ENCODE measurements around the gene ARHGAP25. TPM values are rescaled to one million over a fixed set of nuclear protein-coding genes. Genes with fewer than 3 reads are reported as not detected.

The ARHGAP25 gene
- total and polyA plus RNA-seq, 10 of the 15 experiments (the other 5 are each of a cell fraction or from before 2014, with no cell fraction given): 0.15 to 1.0 (median 0.46) TPM

DNA sequence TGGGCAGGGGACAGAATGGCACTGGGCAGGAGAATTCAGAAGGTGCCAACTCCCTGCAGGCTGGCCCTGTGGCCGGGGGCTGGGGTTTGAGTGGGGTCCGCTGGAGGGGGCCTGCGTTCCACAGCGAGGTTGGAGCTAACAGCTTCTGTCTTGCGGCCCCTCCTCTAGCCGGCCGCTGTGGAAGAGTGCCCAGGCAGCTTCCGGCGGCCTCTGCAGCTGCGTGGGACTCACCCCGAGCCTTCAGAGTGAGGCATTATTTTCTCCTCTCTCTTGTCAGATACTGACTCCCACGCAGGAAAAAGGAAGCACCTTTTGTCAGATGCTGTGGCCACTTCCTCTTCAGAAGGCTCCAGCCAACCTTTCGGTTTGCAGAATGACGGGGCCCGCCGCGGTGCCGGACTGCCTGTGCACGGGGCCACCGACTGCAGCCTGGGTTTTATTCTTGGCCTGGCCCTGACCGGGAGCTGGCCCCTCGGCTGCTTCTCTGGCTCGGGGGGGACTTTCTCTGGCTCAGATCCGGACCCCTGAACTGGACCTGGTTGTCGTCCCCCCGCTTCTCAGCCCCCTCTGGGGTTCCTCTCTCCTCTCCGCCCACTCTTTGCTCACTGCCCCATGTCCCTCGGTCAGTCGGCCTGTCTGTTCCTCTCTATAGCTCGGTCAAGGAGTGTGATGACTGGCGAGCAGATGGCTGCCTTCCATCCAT is 40.1 kb downstream of the ARHGAP25 start:
- Histone ChIP-seq H3K27me3 (replicated peaks in 1 of 2; ENCODE audit: control insufficient read depth in 2 of 2, insufficient read depth in 2 of 2, low read length in 1 of 2) (peaks cover 2 to 5% of the 10 kb centered on the region in 2 experiments; a peak in 3 of 4 replicates), H3K36me3 (ENCODE audit: control insufficient read depth in 2 of 2, insufficient read depth in 2 of 2, low read length in 1 of 2) (no peaks in the 10 kb centered on the region), H4K20me1 (ENCODE audit: control insufficient read depth, insufficient read depth) (no peaks in the 10 kb centered on the region), H2AFZ (ENCODE audit: control insufficient read depth, low read depth, low read length) (no peak overlapping the region), H3K9ac (ENCODE audit: control insufficient read depth, insufficient read depth, low read length) (no peak overlapping the region; the same call in 1 of the 2 replicates), H3K4me1 (ENCODE audit: control insufficient read depth, insufficient read depth, low read length) (peaks cover 39% of the 10 kb centered on the region), H3K9me3 (replicated peaks; ENCODE audit: control insufficient read depth, insufficient read depth, low read length) (no peaks in the 10 kb centered on the region), H3K79me2 (ENCODE audit: control insufficient read depth, insufficient read depth, low read length) (no peaks in the 10 kb centered on the region), H3K4me2 (ENCODE audit: control insufficient read depth, insufficient read depth) (peak overlapping the region; percentile 32), H3K27ac (ENCODE audit: control insufficient read depth, insufficient read depth) (no peak overlapping the region), H3K4me3 (peak overlapping the region; percentile 18; the same call in 1 of the 2 replicates)
- intact Hi-C loops (cut with micrococcal nuclease; ENCODE audit: unreplicated experiment) (no loop called here), in situ Hi-C loops (cut with MboI) (no loop called here)
- WGBS (ENCODE audit: insufficient coverage, insufficient replicate concordance, low lambda C conversion rate, missing lambda C conversion rate): 2% methylated on average over 31 of the region's 31 CpGs
- peak; percentile 94 for ATAC-seq
- ChIA-PET SMC1A (ENCODE audit: uncharacterized antibody, unreplicated experiment) (no interaction called here), CTCF (interaction anchor here (2.5 kb wide), 1 partner anchor 22 kb away, joined by 13 read pairs; no protein-coding TSS in a partner anchor), POLR2A (no interaction called here), RAD21 (ENCODE audit: unreplicated experiment) (no interaction called here)
- no TSS peak for BruUV-seq (replicated peaks)
- DNase-seq (ENCODE audit: low read depth, low spot score): peak; percentile 54
- FAIRE-seq: no peak
- TF ChIP-seq NR2F1 (conservative IDR thresholded peaks at IDR 0.05) (peak; percentile 50; the same call in 1 of the 2 replicates), MTA3 (IDR thresholded peaks at IDR 0.05; ENCODE audit: borderline replicate concordance, low read length) (no peak; the same call in 1 of the 2 replicates), RBBP5 (conservative IDR thresholded peaks at IDR 0.05) (no peak), SRF (IDR thresholded peaks at IDR 0.05; ENCODE audit: low read depth in 2 of 2, low read length in 2 of 2) (no peak), DPF2 (IDR thresholded peaks at IDR 0.05) (peak; percentile 61), ZNF274 (IDR thresholded peaks at IDR 0.05; ENCODE audit: insufficient read depth, insufficient read length) (no peak), PAX8 (IDR thresholded peaks at IDR 0.05) (no peak), GABPA (IDR thresholded peaks at IDR 0.05; ENCODE audit: low read depth) (peak; percentile 59), TBL1XR1 (IDR thresholded peaks at IDR 0.05; ENCODE audit: low read depth, low read length) (peak; percentile 61; the same call in 1 of the 2 replicates), KDM1A (IDR thresholded peaks at IDR 0.05; ENCODE audit: borderline replicate concordance) (no peak), SMARCA5 (IDR thresholded peaks at IDR 0.05) (no peak), GATAD2B (conservative IDR thresholded peaks at IDR 0.05; ENCODE audit: low read depth) (no peak; the same call in 1 of the 2 replicates)
- TF ChIP-seq, protein P1, sequence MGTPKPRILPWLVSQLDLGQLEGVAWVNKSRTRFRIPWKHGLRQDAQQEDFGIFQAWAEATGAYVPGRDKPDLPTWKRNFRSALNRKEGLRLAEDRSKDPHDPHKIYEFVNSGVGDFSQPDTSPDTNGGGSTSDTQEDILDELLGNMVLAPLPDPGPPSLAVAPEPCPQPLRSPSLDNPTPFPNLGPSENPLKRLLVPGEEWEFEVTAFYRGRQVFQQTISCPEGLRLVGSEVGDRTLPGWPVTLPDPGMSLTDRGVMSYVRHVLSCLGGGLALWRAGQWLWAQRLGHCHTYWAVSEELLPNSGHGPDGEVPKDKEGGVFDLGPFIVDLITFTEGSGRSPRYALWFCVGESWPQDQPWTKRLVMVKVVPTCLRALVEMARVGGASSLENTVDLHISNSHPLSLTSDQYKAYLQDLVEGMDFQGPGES (IDR thresholded peaks at IDR 0.05): no peak
- TF ChIP-seq, protein P2, sequence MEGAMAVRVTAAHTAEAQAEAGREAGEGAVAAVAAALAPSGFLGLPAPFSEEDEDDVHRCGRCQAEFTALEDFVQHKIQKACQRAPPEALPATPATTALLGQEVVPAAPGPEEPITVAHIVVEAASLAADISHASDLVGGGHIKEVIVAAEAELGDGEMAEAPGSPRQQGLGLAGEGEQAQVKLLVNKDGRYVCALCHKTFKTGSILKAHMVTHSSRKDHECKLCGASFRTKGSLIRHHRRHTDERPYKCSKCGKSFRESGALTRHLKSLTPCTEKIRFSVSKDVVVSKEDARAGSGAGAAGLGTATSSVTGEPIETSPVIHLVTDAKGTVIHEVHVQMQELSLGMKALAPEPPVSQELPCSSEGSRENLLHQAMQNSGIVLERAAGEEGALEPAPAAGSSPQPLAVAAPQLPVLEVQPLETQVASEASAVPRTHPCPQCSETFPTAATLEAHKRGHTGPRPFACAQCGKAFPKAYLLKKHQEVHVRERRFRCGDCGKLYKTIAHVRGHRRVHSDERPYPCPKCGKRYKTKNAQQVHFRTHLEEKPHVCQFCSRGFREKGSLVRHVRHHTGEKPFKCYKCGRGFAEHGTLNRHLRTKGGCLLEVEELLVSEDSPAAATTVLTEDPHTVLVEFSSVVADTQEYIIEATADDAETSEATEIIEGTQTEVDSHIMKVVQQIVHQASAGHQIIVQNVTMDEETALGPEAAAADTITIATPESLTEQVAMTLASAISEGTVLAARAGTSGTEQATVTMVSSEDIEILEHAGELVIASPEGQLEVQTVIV (IDR thresholded peaks at IDR 0.05; ENCODE audit: borderline replicate concordance, partially characterized antibody): no peak
- TF ChIP-seq, protein P3, sequence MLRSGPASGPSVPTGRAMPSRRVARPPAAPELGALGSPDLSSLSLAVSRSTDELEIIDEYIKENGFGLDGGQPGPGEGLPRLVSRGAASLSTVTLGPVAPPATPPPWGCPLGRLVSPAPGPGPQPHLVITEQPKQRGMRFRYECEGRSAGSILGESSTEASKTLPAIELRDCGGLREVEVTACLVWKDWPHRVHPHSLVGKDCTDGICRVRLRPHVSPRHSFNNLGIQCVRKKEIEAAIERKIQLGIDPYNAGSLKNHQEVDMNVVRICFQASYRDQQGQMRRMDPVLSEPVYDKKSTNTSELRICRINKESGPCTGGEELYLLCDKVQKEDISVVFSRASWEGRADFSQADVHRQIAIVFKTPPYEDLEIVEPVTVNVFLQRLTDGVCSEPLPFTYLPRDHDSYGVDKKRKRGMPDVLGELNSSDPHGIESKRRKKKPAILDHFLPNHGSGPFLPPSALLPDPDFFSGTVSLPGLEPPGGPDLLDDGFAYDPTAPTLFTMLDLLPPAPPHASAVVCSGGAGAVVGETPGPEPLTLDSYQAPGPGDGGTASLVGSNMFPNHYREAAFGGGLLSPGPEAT (IDR thresholded peaks at IDR 0.05; ENCODE audit: low read depth): no peak
- TF ChIP-seq, protein P4, sequence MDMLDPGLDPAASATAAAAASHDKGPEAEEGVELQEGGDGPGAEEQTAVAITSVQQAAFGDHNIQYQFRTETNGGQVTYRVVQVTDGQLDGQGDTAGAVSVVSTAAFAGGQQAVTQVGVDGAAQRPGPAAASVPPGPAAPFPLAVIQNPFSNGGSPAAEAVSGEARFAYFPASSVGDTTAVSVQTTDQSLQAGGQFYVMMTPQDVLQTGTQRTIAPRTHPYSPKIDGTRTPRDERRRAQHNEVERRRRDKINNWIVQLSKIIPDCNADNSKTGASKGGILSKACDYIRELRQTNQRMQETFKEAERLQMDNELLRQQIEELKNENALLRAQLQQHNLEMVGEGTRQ (IDR thresholded peaks at IDR 0.05; ENCODE audit: borderline replicate concordance, low read depth, low read length): no peak
- TF ChIP-seq, protein P5, sequence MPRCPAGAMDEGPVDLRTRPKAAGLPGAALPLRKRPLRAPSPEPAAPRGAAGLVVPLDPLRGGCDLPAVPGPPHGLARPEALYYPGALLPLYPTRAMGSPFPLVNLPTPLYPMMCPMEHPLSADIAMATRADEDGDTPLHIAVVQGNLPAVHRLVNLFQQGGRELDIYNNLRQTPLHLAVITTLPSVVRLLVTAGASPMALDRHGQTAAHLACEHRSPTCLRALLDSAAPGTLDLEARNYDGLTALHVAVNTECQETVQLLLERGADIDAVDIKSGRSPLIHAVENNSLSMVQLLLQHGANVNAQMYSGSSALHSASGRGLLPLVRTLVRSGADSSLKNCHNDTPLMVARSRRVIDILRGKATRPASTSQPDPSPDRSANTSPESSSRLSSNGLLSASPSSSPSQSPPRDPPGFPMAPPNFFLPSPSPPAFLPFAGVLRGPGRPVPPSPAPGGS (IDR thresholded peaks at IDR 0.05; ENCODE audit: borderline replicate concordance, insufficient read depth, low read depth, low read length, poor library complexity, severe bottlenecking): no peak

Measured in GM12878 (cell line).